ENCODE results near the gene ZFYVE26. TPM values are rescaled to one million over a fixed set of nuclear protein-coding genes. Genes with fewer than 3 reads are reported as not detected.

The ZFYVE26 gene

DNA sequence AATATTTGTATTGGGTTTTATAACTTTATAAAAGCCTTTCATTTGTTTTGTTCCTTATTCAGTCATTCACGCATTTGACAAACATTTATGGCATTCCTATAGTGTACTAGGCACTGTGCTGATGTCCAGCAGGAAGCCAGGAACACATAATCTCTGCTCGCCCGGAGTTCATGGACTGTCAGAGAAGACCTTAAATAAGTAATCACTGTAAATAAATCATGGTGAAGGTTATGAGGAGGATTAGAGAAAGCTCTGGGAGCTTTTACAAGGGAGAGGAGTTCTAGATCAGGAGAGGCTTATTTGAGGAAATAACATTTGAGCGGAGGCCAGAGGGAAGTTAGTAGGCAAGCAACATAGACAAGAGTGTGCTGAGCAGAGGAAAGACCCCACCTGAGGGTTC, 119.4 kb downstream of the ZFYVE26 start:
- Histone ChIP-seq H2BK15ac (ENCODE audit: low read length) (no peak overlapping the region), H3K9ac (ENCODE audit: low read depth, low read length, poor library complexity) (no peak overlapping the region), H2AFZ (ENCODE audit: low read length) (no peak overlapping the region), H3K4me1 (ENCODE audit: control insufficient read depth in 2 of 2, insufficient read depth in 1 of 2, low read depth in 1 of 2, low read length in 2 of 2) (peaks cover 0 to 5% of the 10 kb centered on the region in 2 donors), H3K23ac (ENCODE audit: low read depth, low read length, poor library complexity) (no peak overlapping the region), H3K79me1 (ENCODE audit: low read depth, low read length) (peaks cover 2% of the 10 kb centered on the region), H3K18ac (ENCODE audit: low read length) (no peak overlapping the region), H3K4ac (ENCODE audit: low read length) (no peak overlapping the region), H3K14ac (ENCODE audit: low read length) (no peak overlapping the region), H3K36me3 (replicated peaks in 1 of 2; ENCODE audit: control insufficient read depth in 2 of 2, insufficient read depth in 2 of 2, low read length in 2 of 2) (peaks cover 4 to 21% of the 10 kb centered on the region in 2 donors), H3K4me2 (ENCODE audit: insufficient read depth, low read length, poor library complexity, severe bottlenecking) (no peak overlapping the region), H3K27me3 (ENCODE audit: control insufficient read depth in 3 of 3, insufficient read depth in 3 of 3, low read depth in 1 of 3, low read length in 3 of 3) (peaks cover 0 to 15% (median 0%) of the 10 kb centered on the region in 3 experiments), H3K4me3 (ENCODE audit: low read length in 2 of 2) (no peak overlapping the region), H4K8ac (ENCODE audit: low read depth, low read length) (no peak overlapping the region), H4K91ac (ENCODE audit: low read depth, low read length, poor library complexity) (no peak overlapping the region), H2BK12ac (ENCODE audit: low read length) (no peak overlapping the region), H3K27ac (replicated peaks; ENCODE audit: low read length) (no peak overlapping the region), H3K9me3 (replicated peaks in 1 of 2; ENCODE audit: control insufficient read depth in 2 of 2, insufficient read depth in 1 of 2, low read depth in 1 of 2, low read length in 2 of 2) (no peaks in the 10 kb centered on the region), H2BK120ac (ENCODE audit: low read depth, low read length) (no peak overlapping the region), H2BK5ac (ENCODE audit: low read length) (no peak overlapping the region), H2AK5ac (ENCODE audit: low read depth, low read length) (no peak overlapping the region)
- WGBS, 2 donors (ENCODE audit: extremely low coverage in 2 of 2, insufficient read length in 2 of 2, insufficient replicate concordance in 1 of 2): no CpG with 5 or more reads among the region's 4 CpGs
- no peak for DNase-seq (ENCODE audit: low spot score)

Small RNA genes within 50 kb of the gene (small RNA-seq; reads per million reads assigned to genes)
- gene AL049779.3 (ENCODE audit: insufficient read depth): not detected
- not detected for gene RN7SL369P (ENCODE audit: insufficient read depth)
